Measurements from ENCODE around the gene PPP1R9A.

The PPP1R9A gene

GRCh38 chr7:94912085-94912484 is 4.7 kb downstream of the PPP1R9A start:
- DNase-seq, result no peak

GRCh38 chr7:94913391-94913790 is 6.0 kb downstream of the PPP1R9A start:
- no peak for DNase-seq

GRCh38 chr7:94921911-94922310 is 14.5 kb downstream of the PPP1R9A start:
- DNase-seq, result no peak

GRCh38 chr7:94922457-94922856 is 15.1 kb downstream of the PPP1R9A start:
- no peak for DNase-seq

- no peak for DNase-seq
Observed at GRCh38 chr7:94923412-94923811, 16.0 kb downstream of the PPP1R9A start.

GRCh38 chr7:94928168-94928707 is 20.8 kb downstream of the PPP1R9A start:
- DNase-seq, result no peak

GRCh38 chr7:94933256-94933990 is 26.0 kb downstream of the PPP1R9A start:
- DNase-seq, result no peak

- DNase-seq, result no peak
Observed at GRCh38 chr7:94939395-94939794, 32.0 kb downstream of the PPP1R9A start.

- no peak for DNase-seq
Observed at GRCh38 chr7:94940241-94940640, 32.8 kb downstream of the PPP1R9A start.

- DNase-seq, result no peak
Observed at GRCh38 chr7:94941844-94942632, 34.6 kb downstream of the PPP1R9A start.

GRCh38 chr7:94943134-94943533 is 35.7 kb downstream of the PPP1R9A start:
- DNase-seq, result no peak

- no peak for DNase-seq
Observed at GRCh38 chr7:94949532-94949931, 42.1 kb downstream of the PPP1R9A start.

GRCh38 chr7:94955807-94956206 is 48.4 kb downstream of the PPP1R9A start:
- DNase-seq, result no peak

GRCh38 chr7:94957061-94957460 is 49.7 kb downstream of the PPP1R9A start:
- DNase-seq, result no peak

GRCh38 chr7:94962661-94963060 is 55.3 kb downstream of the PPP1R9A start:
- no peak for DNase-seq

- no peak for DNase-seq
Observed at GRCh38 chr7:94969434-94970084, 62.2 kb downstream of the PPP1R9A start.

GRCh38 chr7:94970085-94970576 is 62.7 kb downstream of the PPP1R9A start:
- DNase-seq, result no peak

- DNase-seq, result no peak
Observed at GRCh38 chr7:94971051-94971867, 63.9 kb downstream of the PPP1R9A start.

- no peak for DNase-seq
Observed at GRCh38 chr7:94972296-94972695, 64.9 kb downstream of the PPP1R9A start.

GRCh38 chr7:94973844-94974243 is 66.5 kb downstream of the PPP1R9A start:
- no peak for DNase-seq

- DNase-seq, result no peak
Observed at GRCh38 chr7:94974423-94974822, 67.0 kb downstream of the PPP1R9A start.

- DNase-seq, result no peak
Observed at GRCh38 chr7:94975336-94975735, 67.9 kb downstream of the PPP1R9A start.
